HG03060 (cell line): Measurements from ENCODE around the gene UGT1A10.
"Not testable (repeated sequence)": the region's sequence is repeated elsewhere in the genome, so short reads cannot be mapped to it uniquely, and the experiment has no call there.

Experiments used
- ATAC-seq: cut with Tn5 transposase; IDR thresholded peaks from one replicate; pipeline ENCODE4 v1.9.1; 2021; ENCODE audit warnings: low read depth, moderate number of reproducible peaks; ENCODE audit not compliant: unreplicated experiment

The UGT1A10 gene

DNA sequence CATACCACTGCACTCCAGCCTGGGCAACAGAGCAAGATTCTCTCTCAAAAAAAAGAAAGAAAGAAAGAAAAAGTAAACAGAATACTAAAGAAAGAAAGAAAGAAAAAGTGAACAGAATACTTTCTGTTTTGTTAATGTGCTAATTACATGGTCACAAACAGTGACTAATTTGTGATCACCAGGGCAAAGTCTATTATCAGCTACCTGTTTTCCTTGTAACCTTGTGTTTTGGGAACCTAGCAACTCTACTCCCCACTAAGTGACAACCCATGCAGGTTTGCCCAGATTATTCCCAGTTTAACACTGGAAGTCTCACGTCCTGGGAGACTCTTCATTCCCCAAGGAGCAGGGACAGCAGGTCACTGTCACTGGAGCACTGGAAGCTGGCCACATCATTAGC is 18.8 kb downstream of the UGT1A10 start:
- ATAC-seq, result no peak

GRCh38 chr2:233655943-233656342 is 19.7 kb downstream of the UGT1A10 start:
- not testable (repeated sequence) for ATAC-seq

DNA sequence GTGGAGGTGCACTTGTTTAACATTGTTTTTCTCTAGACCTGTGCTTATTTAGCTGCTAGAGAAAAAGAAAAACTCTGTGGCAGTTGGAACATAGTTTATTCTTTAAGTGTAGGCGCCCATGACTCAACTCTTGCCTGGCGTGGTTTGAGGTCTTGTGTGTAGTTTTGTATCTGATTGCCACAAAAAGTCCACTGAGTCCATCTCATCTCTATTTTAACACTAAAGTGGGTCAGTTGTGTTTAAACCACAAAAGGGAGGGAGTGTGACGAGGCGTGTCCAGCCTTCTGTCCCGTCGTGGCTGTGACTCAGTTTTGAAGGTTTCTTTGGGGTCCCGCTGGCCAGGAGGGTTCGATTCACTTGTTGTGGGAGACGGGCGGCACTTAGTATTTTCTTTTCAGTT is 20.2 kb downstream of the UGT1A10 start:
- ATAC-seq, result no peak

- ATAC-seq, result no peak
These were observed 22.4 kb downstream of the UGT1A10 start for GRCh38 chr2:233658610-233659009.

GRCh38 chr2:233663911-233664310 is 27.7 kb downstream of the UGT1A10 start:
- ATAC-seq, result no peak

DNA sequence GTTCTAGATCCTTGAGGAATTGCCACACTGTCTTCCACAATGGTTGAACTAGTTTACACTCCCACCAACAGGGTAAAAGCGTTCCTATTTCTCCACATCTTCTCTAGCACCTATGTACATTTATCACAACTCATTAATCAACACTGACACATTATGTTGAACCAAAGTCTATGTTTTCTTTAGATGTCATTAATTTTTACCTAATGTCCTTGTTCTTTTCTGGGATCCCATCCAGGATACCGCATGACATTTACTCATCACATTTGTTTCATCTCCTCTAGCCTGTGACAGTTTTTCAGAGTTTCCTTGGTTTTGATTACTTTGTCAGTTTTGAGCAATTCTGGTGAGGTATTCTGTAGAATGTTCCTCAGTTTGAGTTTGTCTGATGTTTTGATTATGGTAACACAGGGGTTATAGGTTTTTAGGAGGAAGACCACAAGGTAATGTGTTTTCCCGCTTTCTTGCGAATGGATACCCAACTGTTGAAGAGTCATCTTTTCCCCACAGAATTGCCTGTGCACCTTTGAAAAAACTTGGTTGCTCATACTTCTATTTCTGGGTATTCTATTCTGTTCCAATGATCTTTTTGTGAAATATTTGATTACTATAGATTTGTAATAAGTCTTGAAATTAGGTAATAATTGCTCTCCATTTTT is 32.5 kb downstream of the UGT1A10 start:
- no peak for ATAC-seq

GRCh38 chr2:233671290-233672161 is 35.3 kb downstream of the UGT1A10 start, which contains the start of gene UGT1A9:
Gene UGT1A9, plus strand, starts transcription at chr2:233671898. Its CDS starts 37 bp downstream, at chr2:233671935.
- ATAC-seq, result no peak

- no peak for ATAC-seq
These were observed 36.6 kb downstream of the UGT1A10 start for GRCh38 chr2:233672886-233673285.

- ATAC-seq, result no peak
These were observed 37.6 kb downstream of the UGT1A10 start for GRCh38 chr2:233673896-233674295.

DNA sequence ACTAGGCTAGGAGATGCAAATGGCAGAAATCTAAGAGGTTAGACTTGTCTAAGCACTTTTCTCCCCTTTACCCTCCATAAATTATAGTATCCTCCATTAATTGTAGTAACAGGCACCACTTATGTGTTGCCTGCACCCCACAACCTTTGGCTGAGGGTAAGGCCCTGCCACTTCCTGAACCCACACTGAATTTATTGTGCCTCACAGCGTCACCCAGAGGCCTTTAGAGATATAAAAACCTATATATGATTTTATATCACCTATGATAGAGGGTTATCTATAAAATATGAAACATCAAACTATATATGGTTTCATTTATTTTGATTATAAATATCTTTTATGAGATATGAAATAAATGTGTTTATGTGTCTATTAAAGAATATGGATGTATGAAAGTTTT is 38.1 kb downstream of the UGT1A10 start:
- no peak for ATAC-seq

DNA sequence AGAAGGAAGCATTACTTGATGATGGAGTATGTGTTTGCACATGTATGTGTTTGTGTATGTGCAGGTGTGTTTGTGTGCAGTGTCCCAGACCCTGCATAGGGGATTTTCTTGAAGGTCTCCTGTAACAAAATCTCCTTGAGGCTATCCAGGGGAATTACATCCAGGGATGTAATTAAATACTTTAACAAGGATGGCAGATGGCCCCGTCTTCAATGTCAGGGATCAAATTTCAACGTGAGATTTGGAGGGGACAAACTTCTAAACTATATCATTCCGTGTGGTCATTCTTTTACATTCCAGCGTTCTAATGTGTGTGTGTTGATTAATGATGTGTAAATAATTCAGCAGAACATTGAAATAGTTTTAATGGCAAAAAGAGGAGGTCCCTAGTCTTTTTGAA is 38.7 kb downstream of the UGT1A10 start:
- no peak for ATAC-seq

- ATAC-seq, result no peak
These were observed 39.8 kb downstream of the UGT1A10 start for GRCh38 chr2:233676046-233676445.

DNA sequence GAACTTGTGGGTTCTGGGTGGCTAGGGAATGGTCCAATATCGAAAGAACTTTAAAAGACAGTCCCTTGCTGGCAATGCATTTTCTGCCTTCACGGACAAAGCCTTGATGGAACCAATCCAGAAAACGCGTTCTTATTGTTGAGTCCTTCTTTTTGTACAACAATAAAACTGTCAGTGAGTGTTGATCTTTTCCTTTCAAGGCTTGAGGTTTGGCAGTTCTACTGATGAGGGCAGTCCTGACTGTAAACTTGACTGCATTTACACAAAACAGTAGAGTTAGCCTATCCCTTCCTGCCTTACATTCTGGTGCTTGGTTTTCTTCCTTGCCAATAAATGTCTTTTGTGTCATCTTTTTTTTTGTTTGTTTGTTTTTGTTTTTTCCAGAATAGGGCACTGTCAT is 42.9 kb downstream of the UGT1A10 start:
- no peak for ATAC-seq

DNA sequence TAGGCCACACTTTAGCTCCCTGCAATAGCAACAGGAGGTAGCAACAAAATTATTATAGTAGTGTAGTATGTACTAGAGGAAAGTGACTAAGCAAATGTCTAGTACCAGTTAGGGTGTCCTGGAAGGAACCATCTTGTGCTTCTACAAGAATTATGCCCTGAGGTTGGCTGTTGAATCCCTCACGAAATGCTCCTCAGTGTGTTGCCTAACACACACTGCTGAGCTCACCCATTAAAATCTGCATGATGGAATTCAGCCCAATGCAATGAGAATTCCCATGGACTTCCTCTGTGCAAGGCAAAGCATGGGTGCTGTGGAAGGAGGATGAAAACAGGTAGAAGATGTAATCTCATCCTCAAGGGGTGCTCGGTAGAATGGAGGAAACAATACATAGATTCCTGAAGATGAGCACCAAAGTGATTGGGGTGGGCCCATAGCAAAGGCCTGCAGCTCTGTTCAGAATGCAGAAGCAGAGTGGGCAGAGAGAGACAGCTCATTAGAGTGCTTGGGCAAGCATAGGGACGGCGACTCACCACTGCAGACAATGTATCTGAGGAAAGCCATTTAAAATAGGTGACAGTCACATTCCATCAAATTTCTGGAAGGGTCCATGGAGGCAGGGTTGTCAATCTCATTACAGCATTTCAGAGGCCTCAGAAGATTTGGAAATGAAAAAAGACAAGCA is 44.3 kb downstream of the UGT1A10 start:
- no peak for ATAC-seq

DNA sequence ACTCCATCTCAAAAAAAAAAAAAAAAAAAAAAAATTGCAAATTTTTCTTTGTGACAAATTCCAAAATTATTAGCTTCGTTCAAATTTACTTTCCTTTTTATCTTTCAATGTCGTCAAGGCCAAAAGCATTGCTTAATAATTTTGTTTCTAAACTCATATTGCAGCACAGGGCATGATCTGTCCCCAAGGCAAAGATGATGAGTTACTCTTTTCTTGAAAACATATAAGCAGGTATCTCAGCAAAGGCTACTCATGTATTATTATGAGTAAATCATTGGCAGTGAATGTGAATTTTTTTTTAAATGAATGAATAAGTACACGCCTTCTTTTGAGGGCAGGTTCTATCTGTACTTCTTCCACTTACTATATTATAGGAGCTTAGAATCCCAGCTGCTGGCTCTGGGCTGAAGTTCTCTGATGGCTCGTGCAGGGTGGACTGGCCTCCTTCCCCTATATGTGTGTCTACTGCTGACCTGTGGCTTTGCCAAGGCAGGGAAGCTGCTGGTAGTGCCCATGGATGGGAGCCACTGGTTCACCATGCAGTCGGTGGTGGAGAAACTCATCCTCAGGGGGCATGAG is 45.4 kb downstream of the UGT1A10 start, which contains the start of gene UGT1A7:
TSS of gene UGT1A7 (plus strand) at position 381 of the 579 bp plus-strand sequence. CDS start at position 418, 37 bp downstream.
- no peak for ATAC-seq

GRCh38 chr2:233684640-233685039 is 48.4 kb downstream of the UGT1A10 start:
- ATAC-seq, result no peak

- ATAC-seq, result no peak
These were observed 50.7 kb downstream of the UGT1A10 start for GRCh38 chr2:233686928-233687327.

DNA sequence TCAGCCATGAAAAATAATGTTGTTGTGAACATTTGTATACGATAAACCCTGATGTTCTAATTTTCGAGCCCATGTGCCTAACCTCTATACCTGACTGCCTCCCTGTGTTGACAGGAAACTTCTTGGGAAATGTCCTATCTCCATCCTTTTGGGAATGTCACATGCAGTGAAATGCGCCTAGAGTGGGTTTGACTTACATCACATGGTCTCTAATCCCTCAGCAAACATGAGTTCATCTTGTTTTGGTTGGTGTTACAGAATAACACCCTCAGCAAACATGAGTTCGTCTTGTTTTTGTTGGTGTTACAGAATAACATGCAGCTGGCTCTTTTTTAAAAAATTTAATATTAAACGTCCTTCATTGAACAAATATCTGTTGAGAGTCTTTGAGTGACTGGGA is 52.1 kb downstream of the UGT1A10 start:
- no peak for ATAC-seq

GRCh38 chr2:233689031-233689430 is 52.8 kb downstream of the UGT1A10 start:
- no peak for ATAC-seq

DNA sequence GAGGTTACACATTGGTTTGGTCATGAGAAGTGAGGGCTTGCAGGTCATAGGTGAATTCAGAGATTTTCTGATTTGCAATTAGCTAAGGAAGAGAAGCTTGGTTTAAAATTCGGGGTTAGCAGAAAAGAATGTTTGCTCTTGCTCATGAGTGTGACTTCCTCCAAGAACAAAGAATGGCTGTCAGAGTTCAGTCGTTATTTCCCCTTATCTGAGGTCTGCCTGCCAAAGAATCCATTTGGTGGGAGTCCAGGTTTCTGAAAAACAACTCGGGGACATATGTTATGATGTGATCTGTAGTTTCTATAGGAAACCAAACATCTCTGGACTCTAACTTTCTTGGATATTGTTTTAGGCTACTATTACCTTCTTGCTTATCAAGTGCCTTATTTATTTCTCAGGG is 53.3 kb downstream of the UGT1A10 start:
- ATAC-seq, result no peak

- ATAC-seq, result no peak
These were observed 54.2 kb downstream of the UGT1A10 start for GRCh38 chr2:233690444-233690843.
